B cell (primary cell): Measurements from ENCODE around the gene TOMM70. TPM values are rescaled to one million over a fixed set of nuclear protein-coding genes. Genes with fewer than 3 reads are reported as not detected.

ENCODE experiments used
- ATAC-seq: fragments of 200-7000 bp; cut with Tn5 transposase; one replicate; pipeline ENCODE4 v1.10.0; 2021; ENCODE audit warnings: low read depth, mild to moderate bottlenecking, moderate number of reproducible peaks, moderate library complexity
- CTCF ChIA-PET: fragments of 350-600 bp; sonication (Branson Sonifier 250); formaldehyde crosslinking; loops from one replicate; lab custom pipeline; 2021; ENCODE audit warnings: antibody characterized with exemption, inconsistent platforms; lab: Charles Lee
- POLR2A ChIA-PET: fragments of 350-600 bp; sonication (Branson Sonifier 250); formaldehyde crosslinking; loops from one replicate; lab custom pipeline; 2021; ENCODE audit warnings: antibody characterized with exemption; lab: Charles Lee
- DNase-seq: peaks from one replicate; pipeline ENCODE4 v3.0.0; 2013
- H2AFZ ChIP-seq: 2 replicates; pipeline ENCODE4 v1.6.1; 2012; ENCODE audit warnings: mild to moderate bottlenecking, low read depth, low read length; ENCODE audit not compliant: insufficient read depth, poor library complexity, severe bottlenecking
- H3K27ac ChIP-seq, 2 donors: 1 replicate in 1 of 2; 2 replicates in 1 of 2; pipeline ENCODE4 v1.5.1; 2012 to 2013; ENCODE audit warnings: low read length in 2 of 2, mild to moderate bottlenecking in 2 of 2, moderate library complexity in 1 of 2
- H3K27me3 ChIP-seq, 4 experiments: fragments of 200-600 bp in 1 of 4; sonication (generic) in 1 of 4; replicated peaks in 1 of 4; 1 replicate in 2 of 4; 2 replicates in 2 of 4; pipeline versions ENCODE4 v1.6.1 to v1.7.0; 2013 to 2016; ENCODE audit warnings: low read length in 3 of 4, mild to moderate bottlenecking in 2 of 4, mixed read lengths in 1 of 4, moderate library complexity in 1 of 4; ENCODE audit not compliant: insufficient read depth in 4 of 4, control insufficient read depth in 3 of 4; ENCODE audit errors: control extremely low read depth in 1 of 4
- H3K36me3 ChIP-seq, 2 experiments: replicated peaks in 1 of 2; 1 replicate in 1 of 2; 2 replicates in 1 of 2; pipeline versions ENCODE4 v1.6.1 to v1.7.1; 2013; ENCODE audit warnings: low read length in 1 of 2; ENCODE audit not compliant: insufficient read depth in 2 of 2, control insufficient read depth in 1 of 2; ENCODE audit errors: control extremely low read depth in 1 of 2, extremely low read depth in 1 of 2
- H3K4me1 ChIP-seq, 2 donors: fragments of 200-600 bp in 1 of 2; sonication (generic) in 1 of 2; 1 replicate in 1 of 2; 2 replicates in 1 of 2; pipeline versions ENCODE4 v1.5.1 to v1.6.1; 2013 to 2017; ENCODE audit warnings: low read length in 2 of 2; ENCODE audit not compliant: control insufficient read depth in 2 of 2, insufficient read depth in 2 of 2
- H3K4me2 ChIP-seq: replicated peaks from 2 replicates; pipeline ENCODE3; 2012; ENCODE audit warnings: mild to moderate bottlenecking, low read depth, low read length; ENCODE audit not compliant: poor library complexity, severe bottlenecking
- H3K4me3 ChIP-seq, 5 experiments: fragments of 200-600 bp in 1 of 5; sonication (generic) in 1 of 5; 1 replicate in 3 of 5; 2 replicates in 2 of 5; pipeline versions ENCODE4 v1.5.1 to v1.7.0; 2011 to 2016; ENCODE audit warnings: low read length in 4 of 5, mild to moderate bottlenecking in 4 of 5, low read depth in 2 of 5, control low read depth in 1 of 5, moderate library complexity in 1 of 5; ENCODE audit not compliant: insufficient read depth in 1 of 5; ENCODE audit errors: control extremely low read depth in 1 of 5, extremely low read depth in 1 of 5
- H3K79me2 ChIP-seq: fragments of 200-600 bp; sonication (generic); one replicate; pipeline ENCODE4 v1.6.0; 2016; ENCODE audit warnings: low read length; ENCODE audit not compliant: control insufficient read depth, insufficient read depth
- H3K9ac ChIP-seq: fragments of 200-600 bp; sonication (generic); 2 replicates; pipeline ENCODE4 v1.6.1; 2017; ENCODE audit warnings: mild to moderate bottlenecking, low read length, moderate library complexity
- H3K9me3 ChIP-seq, 3 donors: one replicate each; pipeline versions ENCODE4 v1.6.1 to v1.7.1; 2013; ENCODE audit warnings: low read length in 2 of 3; ENCODE audit not compliant: control insufficient read depth in 2 of 3, insufficient read depth in 1 of 3; ENCODE audit errors: control extremely low read depth in 1 of 3
- H4K20me1 ChIP-seq: 2 replicates; pipeline ENCODE4 v1.6.0; 2012; ENCODE audit warnings: mild to moderate bottlenecking, low read length; ENCODE audit not compliant: insufficient read depth, control insufficient read depth, poor library complexity, severe bottlenecking
- H3K27ac Mint-ChIP-seq: one replicate; pipeline ENCODE4 v1.8.0; 2021; ENCODE audit warnings: mixed read lengths
- H3K27me3 Mint-ChIP-seq: one replicate; pipeline ENCODE4 v1.8.0; 2021; ENCODE audit warnings: mixed read lengths
- H3K4me1 Mint-ChIP-seq: one replicate; pipeline ENCODE4 v1.8.0; 2021; ENCODE audit warnings: mixed read lengths
- H3K4me3 Mint-ChIP-seq: one replicate; pipeline ENCODE4 v1.8.0; 2021; ENCODE audit warnings: mixed read lengths
- H3K9me3 Mint-ChIP-seq: one replicate; pipeline ENCODE4 v1.8.0; 2022; ENCODE audit warnings: mixed read lengths; ENCODE audit not compliant: insufficient read depth
- CTCF ChIP-seq: fragments of 200-600 bp; IDR thresholded peaks from one replicate; pipeline ENCODE4 v1.8.0; 2022; ENCODE audit warnings: antibody characterized with exemption, mild to moderate bottlenecking
- EZH2 ChIP-seq: IDR thresholded peaks from 2 replicates; pipeline ENCODE4 v1.6.1; 2012; ENCODE audit warnings: borderline replicate concordance, low read depth, mild to moderate bottlenecking, moderate library complexity, low read length; ENCODE audit not compliant: insufficient read depth, poor library complexity, severe bottlenecking
- whole genome bisulfite sequencing: methylation state at CpG from one replicate; pipeline ENCODE4 v1.1.5; 2013; ENCODE audit warnings: missing lambda C conversion rate; ENCODE audit not compliant: insufficient coverage; 5-methylcytosine and 5-hydroxymethylcytosine counted together
- intact Hi-C: fragments of 100-400 bp; cut with micrococcal nuclease; formaldehyde crosslinking; loops from one replicate; pipeline ENCODE4 v1.10.0; 2022
- polyA plus RNA-seq: library from polyadenylated mRNA; depleted of rRNA; stranded (reverse); fragments of >200 nt; gene quantifications from 2 replicates; pipeline ENCODE4 v1.2.3, GENCODE V29; 2012
- total RNA-seq, 2 donors: library from RNA; stranded (reverse); fragments of 120-200 nt in 1 of 2; gene quantifications; 1 replicate in 1 of 2; 2 replicates in 1 of 2; pipeline versions ENCODE4 v1.2.3 to v1.2.4, GENCODE V29; 2013 to 2022

Gene TOMM70
- total and polyA plus RNA-seq, 2 donors (not counting 1 experiment from before 2014, with no cell fraction given) = 6.9 to 30.0 TPM

GRCh38 chr3:100396967-100397366, 3.9 kb downstream of the TOMM70 start:
- peaks cover 12 to 14% of the 10 kb centered on the region in 2 donors for H3K4me1 ChIP-seq
- ATAC-seq (no peak), DNase-seq (no peak)
- H4K20me1 ChIP-seq = peaks cover 48% of the 10 kb centered on the region
- Mint-ChIP-seq H3K9me3 (no peaks in the 10 kb centered on the region), H3K27ac (no peak overlapping the region), H3K27me3 (no peaks in the 10 kb centered on the region), H3K4me1 (peaks cover 44% of the 10 kb centered on the region), H3K4me3 (no peak overlapping the region)
- no peak overlapping the region for H3K4me3 ChIP-seq
- H3K79me2 ChIP-seq = peaks cover 91% of the 10 kb centered on the region
- no CpG with 5 or more reads among the region's 2 CpGs for WGBS
- H3K9ac ChIP-seq = no peak overlapping the region
- TF ChIP-seq CTCF (no peak), EZH2 (no peak)
- intact Hi-C loops = no loop called here
- CTCF ChIA-PET = no interaction called here
- H3K4me2 ChIP-seq = no peak overlapping the region
- H3K9me3 ChIP-seq = no peaks in the 10 kb centered on the region
- POLR2A ChIA-PET = no interaction called here
- H3K36me3 ChIP-seq = peaks cover 0 to 2% of the 10 kb centered on the region in 2 experiments
- H2AFZ ChIP-seq = no peak overlapping the region
- no peak overlapping the region for H3K27ac ChIP-seq
- no peaks in the 10 kb centered on the region for H3K27me3 ChIP-seq

- ChIA-PET POLR2A (no interaction called here), CTCF (interaction anchor here (0.7 to 1.1 kb wide), 2 partner anchors 14 to 1582 kb away, joined by 3 read pairs; no protein-coding TSS in a partner anchor)
- H3K4me1 ChIP-seq = peaks cover 11% of the 10 kb centered on the region in 2 donors
- WGBS = no CpG with 5 or more reads among the region's 2 CpGs
- H3K4me3 Mint-ChIP-seq = no peak overlapping the region
- no peaks in the 10 kb centered on the region for H3K27me3 ChIP-seq
- H3K79me2 ChIP-seq = peaks cover 99% of the 10 kb centered on the region
- no peak overlapping the region for H3K9ac ChIP-seq
- TF ChIP-seq EZH2 (no peak), CTCF (no peak)
- no peak overlapping the region for H2AFZ ChIP-seq
- H3K4me3 ChIP-seq = no peak overlapping the region
- peaks cover 53% of the 10 kb centered on the region for H4K20me1 ChIP-seq
- H3K9me3 ChIP-seq = no peaks in the 10 kb centered on the region
- peaks cover 0 to 2% of the 10 kb centered on the region in 2 experiments for H3K36me3 ChIP-seq
- H3K4me2 ChIP-seq = no peak overlapping the region
- intact Hi-C loops = no loop called here
- ATAC-seq (no peak), DNase-seq (no peak)
- no peaks in the 10 kb centered on the region for H3K27me3 Mint-ChIP-seq
- peaks cover 38% of the 10 kb centered on the region for H3K4me1 Mint-ChIP-seq
- H3K27ac ChIP-seq = no peak overlapping the region
- no peak overlapping the region for H3K27ac Mint-ChIP-seq
- no peaks in the 10 kb centered on the region for H3K9me3 Mint-ChIP-seq
Observed at GRCh38 chr3:100395679-100396431, 5.0 kb downstream of the TOMM70 start.
